Muscle layer of colon (tissue), 2 donors: Measurements from ENCODE around the gene GNG4.
"Not testable (repeated sequence)": the region's sequence is repeated elsewhere in the genome, so short reads cannot be mapped to it uniquely, and the experiment has no call there.

Source experiments
- H3K27ac ChIP-seq: one replicate; pipeline ENCODE4 v1.7.0; 2013; ENCODE audit warnings: low read depth, mild to moderate bottlenecking, low read length, moderate library complexity
- H3K27me3 ChIP-seq, 2 donors: one replicate each; pipeline ENCODE4 v1.7.0; 2013; ENCODE audit warnings: low read length in 2 of 2, mild to moderate bottlenecking in 2 of 2; ENCODE audit not compliant: insufficient read depth in 2 of 2, control insufficient read depth in 1 of 2
- H3K36me3 ChIP-seq: one replicate; pipeline ENCODE4 v1.7.0; 2013; ENCODE audit warnings: mild to moderate bottlenecking, low read length; ENCODE audit not compliant: insufficient read depth
- H3K4me1 ChIP-seq: one replicate; pipeline ENCODE4 v1.7.0; 2013; ENCODE audit warnings: mild to moderate bottlenecking, low read length; ENCODE audit not compliant: insufficient read depth
- H3K4me3 ChIP-seq, 2 donors: one replicate each; pipeline ENCODE4 v1.7.0; 2013; ENCODE audit warnings: low read length in 2 of 2, low read depth in 1 of 2, mild to moderate bottlenecking in 1 of 2, moderate library complexity in 1 of 2
- H3K9ac ChIP-seq: one replicate; pipeline ENCODE4 v1.7.0; 2013; ENCODE audit warnings: low read length
- H3K9me3 ChIP-seq: one replicate; pipeline ENCODE4 v1.7.0; 2013; ENCODE audit warnings: mild to moderate bottlenecking, low read length
- donor health status: abdominal sarcoma.
- donor health status: Adenocarcinoma of cecum.

The GNG4 gene

DNA sequence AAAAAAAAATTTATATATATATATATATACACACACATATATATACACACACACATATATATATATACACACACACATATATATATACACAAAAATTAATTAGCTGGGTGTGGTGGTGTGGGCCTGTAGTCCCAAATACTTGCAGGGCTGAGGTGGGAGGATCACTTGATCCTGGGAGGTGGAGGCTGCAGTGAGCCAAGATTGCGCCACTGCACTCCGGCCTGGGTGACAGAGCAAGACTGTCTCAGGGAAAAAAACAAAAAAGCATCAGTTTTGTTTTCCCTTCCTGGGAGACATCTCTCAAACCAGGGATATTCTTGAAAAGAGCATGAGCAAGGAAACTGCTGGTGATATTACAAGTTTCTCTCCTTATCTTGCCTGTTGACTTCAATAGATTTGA lies 30.4 kb downstream of the GNG4 start:
- H3K9me3 ChIP-seq, H3K9ac ChIP-seq, H3K4me1 ChIP-seq, H3K27ac ChIP-seq, H3K36me3 ChIP-seq, H3K27me3 ChIP-seq, H3K4me3 ChIP-seq: not testable (repeated sequence)

DNA sequence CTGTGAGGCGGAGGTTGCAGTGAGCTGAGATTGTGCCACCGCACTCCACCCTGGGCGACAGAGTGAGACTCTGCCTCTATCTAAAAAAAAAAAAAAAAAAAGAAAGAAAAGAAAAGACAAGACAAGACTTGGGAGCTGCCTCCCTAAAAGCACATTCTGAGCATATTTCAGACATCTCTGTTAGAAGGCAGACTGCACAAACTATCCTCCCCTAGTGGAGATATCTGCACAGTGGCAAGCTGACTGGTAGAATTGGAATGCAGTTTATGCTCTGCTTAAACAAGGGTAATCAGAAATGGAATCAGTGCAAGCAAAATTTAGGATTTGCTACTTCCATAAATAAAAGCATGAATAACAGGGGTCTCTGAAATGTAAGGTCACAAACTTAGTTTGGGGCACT lies 31.8 kb downstream of the GNG4 start:
- Histone ChIP-seq H3K27ac (no peak overlapping the region), H3K9ac (no peak overlapping the region), H3K27me3 (no peaks in the 10 kb centered on the region), H3K9me3 (no peaks in the 10 kb centered on the region), H3K4me1 (no peaks in the 10 kb centered on the region), H3K36me3 (no peaks in the 10 kb centered on the region), H3K4me3 (no peak overlapping the region)

GRCh38 chr1:235617140-235617539 lies 32.4 kb downstream of the GNG4 start:
- Histone ChIP-seq H3K27me3 (no peaks in the 10 kb centered on the region), H3K9me3 (no peaks in the 10 kb centered on the region), H3K27ac (no peak overlapping the region), H3K4me3 (no peak overlapping the region), H3K36me3 (no peaks in the 10 kb centered on the region), H3K9ac (no peak overlapping the region), H3K4me1 (no peaks in the 10 kb centered on the region)

GRCh38 chr1:235614442-235614954 lies 35.1 kb downstream of the GNG4 start:
- no peaks in the 10 kb centered on the region for H3K9me3 ChIP-seq
- no peak overlapping the region for H3K9ac ChIP-seq
- H3K4me1 ChIP-seq, result no peaks in the 10 kb centered on the region
- H3K27me3 ChIP-seq, result no peaks in the 10 kb centered on the region
- H3K27ac ChIP-seq, result no peak overlapping the region
- H3K36me3 ChIP-seq, result no peaks in the 10 kb centered on the region
- no peak overlapping the region for H3K4me3 ChIP-seq

GRCh38 chr1:235613602-235614001 lies 36.0 kb downstream of the GNG4 start:
- no peak overlapping the region for H3K4me3 ChIP-seq
- no peaks in the 10 kb centered on the region for H3K4me1 ChIP-seq
- H3K27ac ChIP-seq, result no peak overlapping the region
- H3K9me3 ChIP-seq, result no peaks in the 10 kb centered on the region
- H3K36me3 ChIP-seq, result no peaks in the 10 kb centered on the region
- no peaks in the 10 kb centered on the region for H3K27me3 ChIP-seq
- no peak overlapping the region for H3K9ac ChIP-seq

DNA sequence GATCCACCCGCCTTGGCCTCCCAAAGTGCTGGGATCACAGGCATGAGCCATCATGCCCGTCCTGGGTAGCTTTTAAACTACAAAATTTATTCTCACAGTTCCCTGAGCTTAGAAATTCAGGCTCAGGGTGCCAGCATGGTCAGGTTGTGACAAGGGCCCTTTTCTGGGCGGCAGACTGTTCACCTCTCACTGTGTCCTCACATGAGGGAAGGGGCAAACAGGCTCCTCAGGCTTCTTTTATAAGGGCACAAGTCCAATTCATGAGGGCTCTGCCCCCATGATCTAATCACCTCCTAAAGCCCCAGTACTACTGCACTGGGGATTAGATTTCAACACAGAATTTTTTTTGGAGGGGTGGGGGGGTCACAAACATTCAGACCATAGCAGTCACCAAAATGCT lies 36.8 kb downstream of the GNG4 start:
- no peak overlapping the region for H3K4me3 ChIP-seq
- no peaks in the 10 kb centered on the region for H3K36me3 ChIP-seq

GRCh38 chr1:235610157-235610556 lies 39.4 kb downstream of the GNG4 start:
- Histone ChIP-seq H3K27ac (no peak overlapping the region), H3K36me3 (no peaks in the 10 kb centered on the region), H3K4me1 (no peaks in the 10 kb centered on the region), H3K9me3 (no peaks in the 10 kb centered on the region), H3K9ac (no peak overlapping the region), H3K27me3 (no peaks in the 10 kb centered on the region), H3K4me3 (no peak overlapping the region)

More for the DNA sequence above, 36.8 kb downstream of the GNG4 start:
- Histone ChIP-seq H3K9me3 (no peaks in the 10 kb centered on the region), H3K27me3 (no peaks in the 10 kb centered on the region), H3K27ac (no peak overlapping the region), H3K4me1 (no peaks in the 10 kb centered on the region), H3K9ac (no peak overlapping the region)

DNA sequence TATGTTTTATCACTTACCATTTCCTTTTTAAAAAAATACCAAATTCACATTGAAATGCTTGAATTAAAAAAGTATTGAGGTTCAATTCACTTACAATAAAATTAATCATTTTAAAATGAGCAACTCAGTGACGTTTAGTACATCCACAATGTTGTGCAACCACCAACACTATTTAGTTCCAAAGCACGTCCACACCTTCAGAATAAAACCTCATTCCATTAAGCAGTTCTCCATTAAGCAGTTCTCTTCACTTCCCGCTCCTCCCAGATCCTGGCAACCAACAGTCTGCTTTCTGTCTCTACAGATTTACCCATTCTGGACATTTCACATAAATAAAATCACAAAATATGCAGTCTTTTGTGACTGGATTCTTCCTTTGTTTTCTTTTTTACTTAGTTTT lies 41.3 kb downstream of the GNG4 start:
- no peaks in the 10 kb centered on the region for H3K9me3 ChIP-seq
- no peak overlapping the region for H3K4me3 ChIP-seq
- H3K27me3 ChIP-seq, result no peaks in the 10 kb centered on the region
- H3K4me1 ChIP-seq, result no peaks in the 10 kb centered on the region
- no peak overlapping the region for H3K27ac ChIP-seq
- no peaks in the 10 kb centered on the region for H3K36me3 ChIP-seq
- H3K9ac ChIP-seq, result no peak overlapping the region

- no peak overlapping the region for H3K9ac ChIP-seq
Measured at GRCh38 chr1:235607284-235607683, 42.3 kb downstream of the GNG4 start.

DNA sequence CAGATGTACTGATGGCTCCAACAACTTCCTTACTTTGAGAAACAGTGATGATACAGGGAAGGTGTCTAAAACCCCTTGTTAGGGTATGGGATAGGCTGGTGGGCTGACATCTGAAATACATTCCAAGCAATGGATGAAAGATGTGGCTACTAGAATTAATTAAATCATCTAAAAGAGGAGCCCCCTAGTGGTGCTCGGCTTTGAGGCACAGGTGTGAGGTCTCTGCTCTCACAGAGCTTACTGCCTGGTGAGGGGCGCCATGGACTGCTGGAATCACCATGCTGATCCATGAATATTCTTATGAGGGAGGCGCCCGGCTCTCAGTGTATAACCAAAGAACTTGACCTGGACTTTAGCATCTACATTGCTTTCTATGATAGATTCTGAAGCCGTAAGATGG lies 48.5 kb downstream of the GNG4 start:
- no peak overlapping the region for H3K9ac ChIP-seq
- H3K27ac ChIP-seq, result no peak overlapping the region
- no peaks in the 10 kb centered on the region for H3K9me3 ChIP-seq
- no peak overlapping the region for H3K4me3 ChIP-seq
- H3K27me3 ChIP-seq, result no peaks in the 10 kb centered on the region
- no peaks in the 10 kb centered on the region for H3K36me3 ChIP-seq
- H3K4me1 ChIP-seq, result no peaks in the 10 kb centered on the region

More at GRCh38 chr1:235607284-235607683, 42.3 kb downstream of the GNG4 start:
- Histone ChIP-seq H3K9me3 (no peaks in the 10 kb centered on the region), H3K36me3 (no peaks in the 10 kb centered on the region), H3K27me3 (no peaks in the 10 kb centered on the region), H3K4me1 (no peaks in the 10 kb centered on the region), H3K4me3 (no peak overlapping the region), H3K27ac (no peak overlapping the region)

DNA sequence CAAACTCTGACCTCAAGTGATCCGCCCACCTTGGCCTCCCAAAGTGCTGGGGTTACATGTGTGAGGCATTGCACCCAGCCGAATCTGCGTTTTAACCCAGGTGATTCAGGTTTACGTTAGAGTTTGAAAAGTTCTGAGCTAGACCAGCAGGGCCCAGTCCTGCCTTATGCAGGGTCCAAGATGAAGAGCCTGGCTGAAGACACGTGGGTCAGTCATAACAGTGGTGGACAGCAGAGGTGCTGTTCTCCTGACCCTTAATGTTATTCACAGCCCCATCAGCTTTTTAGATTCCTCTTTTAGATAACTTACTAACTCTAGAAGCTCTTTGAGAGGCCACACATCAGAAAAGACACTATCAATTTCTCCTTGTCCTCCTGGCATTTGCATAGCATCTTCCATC lies 50.0 kb downstream of the GNG4 start:
- Histone ChIP-seq H3K36me3 (no peaks in the 10 kb centered on the region), H3K27me3 (no peaks in the 10 kb centered on the region), H3K4me3 (no peak overlapping the region)

DNA sequence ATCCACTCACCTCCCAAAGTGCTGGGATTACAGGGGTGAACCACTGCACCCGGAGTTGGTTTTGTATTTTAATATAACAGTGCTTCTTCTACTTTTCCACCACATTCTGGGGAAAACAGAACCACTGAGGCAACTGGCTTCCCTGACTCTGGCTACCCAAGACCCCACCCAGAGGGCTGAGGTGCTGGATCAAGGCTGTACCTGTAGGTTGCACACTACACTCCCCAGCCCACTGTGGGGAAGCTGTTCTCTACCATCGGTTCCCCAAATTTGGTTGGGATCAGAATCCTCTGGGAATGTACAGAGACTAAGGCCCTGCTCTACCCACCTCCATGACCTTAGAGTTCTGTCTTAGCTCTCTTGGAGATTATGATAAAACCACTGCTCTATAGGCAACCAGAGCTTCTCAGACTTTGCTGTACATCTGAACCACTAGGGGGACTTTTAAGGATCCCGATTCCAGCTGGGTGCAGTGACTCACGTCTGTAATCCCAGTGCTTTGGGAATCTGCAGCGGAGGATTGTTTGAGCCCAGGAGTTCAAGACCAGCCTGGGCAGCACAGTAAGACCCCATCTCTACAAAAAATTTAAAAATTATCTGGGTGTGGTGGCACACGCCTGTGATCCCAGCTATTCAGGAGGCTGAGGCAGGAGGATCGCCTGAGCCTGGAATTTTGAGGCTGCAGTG lies 51.6 kb downstream of the GNG4 start:
- Histone ChIP-seq H3K36me3 (no peaks in the 10 kb centered on the region), H3K27ac (no peak overlapping the region), H3K9ac (no peak overlapping the region), H3K4me1 (no peaks in the 10 kb centered on the region), H3K9me3 (no peaks in the 10 kb centered on the region), H3K27me3 (no peaks in the 10 kb centered on the region), H3K4me3 (no peak overlapping the region)

More for the DNA sequence above, 50.0 kb downstream of the GNG4 start:
- Histone ChIP-seq H3K9ac (no peak overlapping the region), H3K27ac (no peak overlapping the region), H3K4me1 (no peaks in the 10 kb centered on the region), H3K9me3 (no peaks in the 10 kb centered on the region)
